ENCODE results near the gene CHST8.
A peak's percentile ranks its signal among the peaks of the same experiment; 100 is the strongest.

Gene CHST8

DNA sequence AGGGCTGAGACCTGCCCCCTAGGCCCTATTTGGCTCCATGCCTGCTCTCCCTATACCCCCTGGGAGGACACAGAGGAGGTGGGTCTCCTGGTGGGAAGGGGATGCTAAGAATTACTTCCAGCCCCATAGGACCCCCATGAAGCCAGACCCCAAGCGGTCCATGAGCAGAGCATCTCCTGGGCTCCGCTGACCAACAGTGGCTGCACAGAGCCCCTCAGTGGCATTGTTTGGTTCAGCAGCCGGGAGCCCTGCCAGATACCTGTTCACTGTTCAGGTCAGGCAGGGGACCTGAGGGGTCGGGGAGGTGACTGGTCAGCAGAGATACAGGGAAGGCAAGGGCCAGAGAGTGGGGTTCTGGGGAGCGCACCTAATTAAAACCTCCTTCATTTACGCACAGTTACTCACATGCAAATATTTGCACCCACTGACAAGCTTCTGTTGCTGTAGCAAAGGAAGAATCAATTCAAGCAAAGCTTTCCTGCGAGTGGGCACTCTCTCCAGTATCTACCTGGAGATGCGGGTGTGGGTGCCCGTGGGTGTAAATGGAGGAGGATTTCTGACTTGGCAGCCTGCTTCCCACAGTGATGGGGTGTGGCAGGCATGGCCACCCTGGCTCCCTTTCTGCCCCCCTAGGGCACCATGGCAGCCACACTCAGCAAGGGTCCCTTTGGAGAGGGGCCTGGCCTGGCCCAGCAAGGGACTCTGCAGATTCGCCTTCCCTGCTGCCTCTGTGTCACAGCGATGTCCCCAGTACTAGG is 83.5 kb downstream of the CHST8 start:
- no peak overlapping the region for H2AFZ ChIP-seq (ENCODE audit: low read depth, low read length)

DNA sequence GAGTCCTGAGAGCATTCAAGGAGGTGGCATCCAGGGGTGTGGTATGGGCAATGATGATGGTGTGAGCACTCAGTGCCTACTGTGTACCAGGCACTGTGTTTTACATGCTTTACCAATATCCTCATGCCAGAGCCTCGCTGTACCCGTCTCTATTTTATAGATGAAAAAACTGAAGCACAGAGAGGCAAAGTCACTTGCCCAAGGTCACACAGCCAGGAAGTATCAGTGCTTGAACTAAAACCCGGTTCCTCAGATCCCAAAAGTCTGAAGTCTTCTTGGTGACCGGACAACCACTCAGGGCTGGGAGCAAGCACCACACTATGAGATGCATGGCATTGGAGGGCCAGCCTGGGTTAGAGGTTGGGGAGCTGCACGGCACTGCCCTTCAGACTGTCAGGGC is 84.1 kb downstream of the CHST8 start:
- H3K9ac ChIP-seq (ENCODE audit: low read length) = no peak overlapping the region
- peak overlapping the region in 1 of 2 experiments; percentile 60 for H3K14ac ChIP-seq (ENCODE audit: low read length in 2 of 2)
- no peak overlapping the region for H3K23ac ChIP-seq (ENCODE audit: low read length in 2 of 2)
- no peak overlapping the region for H3K4me3 ChIP-seq (ENCODE audit: insufficient read depth in 1 of 2, low read depth in 1 of 2, low read length in 2 of 2)
- WGBS = 84% methylated on average over 5 of the region's 5 CpGs
- no peak for DNase-seq
- no peak overlapping the region for H4K8ac ChIP-seq (ENCODE audit: low read length)
- H3K36me3 ChIP-seq (ENCODE audit: control insufficient read depth in 1 of 2, insufficient read depth in 2 of 2, low read depth in 1 of 2, low read length in 2 of 2) = no peaks in the 10 kb centered on the region
- H3K27me3 ChIP-seq (ENCODE audit: control insufficient read depth in 1 of 2, insufficient read depth in 1 of 2, low read length in 2 of 2) = peaks cover 0 to 14% of the 10 kb centered on the region in 2 experiments
- H3K4me1 ChIP-seq (ENCODE audit: control insufficient read depth, insufficient read depth, low read depth, low read length) = no peaks in the 10 kb centered on the region
- H2BK5ac ChIP-seq (ENCODE audit: low read depth, low read length, poor library complexity, severe bottlenecking) = no peak overlapping the region
- H3K4ac ChIP-seq (ENCODE audit: low read depth in 1 of 2, low read length in 2 of 2) = no peak overlapping the region
- no peaks in the 10 kb centered on the region for H3K9me3 ChIP-seq (ENCODE audit: control insufficient read depth, low read length)
- no peak overlapping the region for H2BK120ac ChIP-seq (ENCODE audit: low read depth, low read length)
- no peak overlapping the region for H2AFZ ChIP-seq (ENCODE audit: low read depth, low read length)
- H3K79me1 ChIP-seq (replicated peaks; ENCODE audit: low read length, poor library complexity, severe bottlenecking) = no peaks in the 10 kb centered on the region
- H3K18ac ChIP-seq (ENCODE audit: low read depth in 1 of 2, low read length in 2 of 2) = no peak overlapping the region
- H3K27ac ChIP-seq (ENCODE audit: low read length, poor library complexity, severe bottlenecking) = no peak overlapping the region
- no peak overlapping the region for H4K91ac ChIP-seq (ENCODE audit: low read length)
- no peak overlapping the region for H2AK5ac ChIP-seq (ENCODE audit: low read length, severe bottlenecking)
- no peak overlapping the region for H2BK12ac ChIP-seq (ENCODE audit: low read length in 2 of 2)
- no peak overlapping the region for H2BK15ac ChIP-seq (ENCODE audit: low read depth, poor library complexity, severe bottlenecking)
- no peak overlapping the region for H3K4me2 ChIP-seq (ENCODE audit: low read length, poor library complexity, severe bottlenecking)

More for the DNA sequence above, 83.5 kb downstream of the CHST8 start:
- Histone ChIP-seq H3K18ac (ENCODE audit: low read depth in 1 of 2, low read length in 2 of 2) (no peak overlapping the region), H2BK12ac (ENCODE audit: low read length in 2 of 2) (no peak overlapping the region), H4K91ac (ENCODE audit: low read length) (no peak overlapping the region), H3K4ac (ENCODE audit: low read depth in 1 of 2, low read length in 2 of 2) (no peak overlapping the region), H3K27me3 (ENCODE audit: control insufficient read depth in 1 of 2, insufficient read depth in 1 of 2, low read length in 2 of 2) (peaks cover 0 to 14% of the 10 kb centered on the region in 2 experiments), H3K9ac (ENCODE audit: low read length) (no peak overlapping the region), H3K36me3 (ENCODE audit: control insufficient read depth in 1 of 2, insufficient read depth in 2 of 2, low read depth in 1 of 2, low read length in 2 of 2) (no peaks in the 10 kb centered on the region), H4K8ac (ENCODE audit: low read length) (no peak overlapping the region), H2AK5ac (ENCODE audit: low read length, severe bottlenecking) (no peak overlapping the region), H3K4me3 (ENCODE audit: insufficient read depth in 1 of 2, low read depth in 1 of 2, low read length in 2 of 2) (no peak overlapping the region), H2BK5ac (ENCODE audit: low read depth, low read length, poor library complexity, severe bottlenecking) (no peak overlapping the region), H2BK15ac (ENCODE audit: low read depth, poor library complexity, severe bottlenecking) (no peak overlapping the region), H3K4me1 (ENCODE audit: control insufficient read depth, insufficient read depth, low read depth, low read length) (no peaks in the 10 kb centered on the region), H3K14ac (ENCODE audit: low read length in 2 of 2) (no peak overlapping the region), H3K23ac (ENCODE audit: low read length in 2 of 2) (no peak overlapping the region), H3K27ac (ENCODE audit: low read length, poor library complexity, severe bottlenecking) (no peak overlapping the region), H3K4me2 (ENCODE audit: low read length, poor library complexity, severe bottlenecking) (no peak overlapping the region), H3K79me1 (replicated peaks; ENCODE audit: low read length, poor library complexity, severe bottlenecking) (no peaks in the 10 kb centered on the region), H2BK120ac (ENCODE audit: low read depth, low read length) (no peak overlapping the region), H3K9me3 (ENCODE audit: control insufficient read depth, low read length) (no peaks in the 10 kb centered on the region)
- WGBS = 76% methylated on average over 9 of the region's 11 CpGs
- no peak for DNase-seq

DNA sequence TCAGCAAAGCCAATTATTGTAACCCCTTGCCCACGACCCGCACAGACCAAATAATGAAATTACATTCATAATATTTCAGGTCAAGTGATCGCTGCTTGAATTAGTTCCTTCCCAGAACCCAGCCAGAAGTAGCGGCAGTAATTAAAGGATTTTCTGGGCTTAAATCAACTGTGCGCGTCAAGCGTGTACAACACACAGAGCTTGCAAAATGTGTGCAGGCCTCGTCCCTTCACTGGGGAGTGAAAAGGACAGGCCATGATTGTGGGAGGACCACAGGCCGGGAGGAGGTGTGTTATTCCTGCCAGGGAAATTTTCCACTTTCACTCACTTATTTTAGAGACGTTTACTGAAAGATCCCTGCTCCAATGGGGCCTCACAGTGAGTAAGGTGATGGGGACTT is 84.9 kb downstream of the CHST8 start:
- no peak overlapping the region for H3K27ac ChIP-seq (ENCODE audit: low read length, poor library complexity, severe bottlenecking)
- no peaks in the 10 kb centered on the region for H3K4me1 ChIP-seq (ENCODE audit: control insufficient read depth, insufficient read depth, low read depth, low read length)
- no peak overlapping the region for H2BK5ac ChIP-seq (ENCODE audit: low read depth, low read length, poor library complexity, severe bottlenecking)
- no peak overlapping the region for H3K9ac ChIP-seq (ENCODE audit: low read length)
- H3K4me2 ChIP-seq (ENCODE audit: low read length, poor library complexity, severe bottlenecking) = no peak overlapping the region
- H3K27me3 ChIP-seq (ENCODE audit: control insufficient read depth in 1 of 2, insufficient read depth in 1 of 2, low read length in 2 of 2) = peaks cover 0 to 14% of the 10 kb centered on the region in 2 experiments
- H2BK12ac ChIP-seq (ENCODE audit: low read length in 2 of 2) = no peak overlapping the region
- H2AFZ ChIP-seq (ENCODE audit: low read depth, low read length) = no peak overlapping the region
- H3K18ac ChIP-seq (ENCODE audit: low read depth in 1 of 2, low read length in 2 of 2) = no peak overlapping the region
- WGBS = 86% methylated on average over 8 of the region's 10 CpGs
- no peak overlapping the region for H2BK15ac ChIP-seq (ENCODE audit: low read depth, poor library complexity, severe bottlenecking)
- no peak for DNase-seq
- H4K91ac ChIP-seq (ENCODE audit: low read length) = no peak overlapping the region
- H3K9me3 ChIP-seq (ENCODE audit: control insufficient read depth, low read length) = no peaks in the 10 kb centered on the region
- H3K23ac ChIP-seq (ENCODE audit: low read length in 2 of 2) = no peak overlapping the region
- no peak overlapping the region for H3K4ac ChIP-seq (ENCODE audit: low read depth in 1 of 2, low read length in 2 of 2)
- H3K36me3 ChIP-seq (ENCODE audit: control insufficient read depth in 1 of 2, insufficient read depth in 2 of 2, low read depth in 1 of 2, low read length in 2 of 2) = no peaks in the 10 kb centered on the region
- no peak overlapping the region for H2AK5ac ChIP-seq (ENCODE audit: low read length, severe bottlenecking)
- no peak overlapping the region for H4K8ac ChIP-seq (ENCODE audit: low read length)
- H3K79me1 ChIP-seq (replicated peaks; ENCODE audit: low read length, poor library complexity, severe bottlenecking) = no peaks in the 10 kb centered on the region
- no peak overlapping the region for H3K4me3 ChIP-seq (ENCODE audit: insufficient read depth in 1 of 2, low read depth in 1 of 2, low read length in 2 of 2)
- no peak overlapping the region for H3K14ac ChIP-seq (ENCODE audit: low read length in 2 of 2)
- no peak overlapping the region for H2BK120ac ChIP-seq (ENCODE audit: low read depth, low read length)

DNA sequence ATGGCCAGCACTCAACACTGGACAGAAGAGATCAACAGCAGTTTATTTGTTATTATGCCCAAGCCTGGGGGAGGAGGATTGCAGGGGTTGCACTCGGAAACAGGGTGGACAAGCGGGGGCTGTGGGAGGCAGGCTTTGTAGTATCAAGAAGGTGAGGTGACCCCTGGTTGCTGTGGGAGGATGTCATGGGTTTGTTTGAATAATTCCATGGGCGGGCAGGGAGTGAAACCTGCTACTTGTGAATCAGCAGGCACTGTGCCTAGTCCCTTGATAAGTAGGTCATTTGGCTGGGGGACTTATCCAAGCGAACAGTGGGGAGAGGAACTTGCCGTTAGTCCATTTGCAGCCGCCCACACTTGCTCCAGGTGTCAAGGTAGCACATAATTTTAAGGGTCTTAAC is 90.5 kb downstream of the CHST8 start:
- Histone ChIP-seq H3K18ac (ENCODE audit: low read depth in 1 of 2, low read length in 2 of 2) (no peak overlapping the region), H3K4me1 (ENCODE audit: control insufficient read depth, insufficient read depth, low read depth, low read length) (no peaks in the 10 kb centered on the region), H3K23ac (ENCODE audit: low read length in 2 of 2) (no peak overlapping the region), H3K27me3 (ENCODE audit: control insufficient read depth in 1 of 2, insufficient read depth in 1 of 2, low read length in 2 of 2) (no peaks in the 10 kb centered on the region), H3K4me3 (ENCODE audit: insufficient read depth in 1 of 2, low read depth in 1 of 2, low read length in 2 of 2) (no peak overlapping the region), H2BK15ac (ENCODE audit: low read depth, poor library complexity, severe bottlenecking) (no peak overlapping the region), H3K27ac (ENCODE audit: low read length, poor library complexity, severe bottlenecking) (no peak overlapping the region), H3K4me2 (ENCODE audit: low read length, poor library complexity, severe bottlenecking) (no peak overlapping the region), H2BK12ac (ENCODE audit: low read length in 2 of 2) (no peak overlapping the region), H3K79me1 (replicated peaks; ENCODE audit: low read length, poor library complexity, severe bottlenecking) (no peaks in the 10 kb centered on the region), H3K9ac (ENCODE audit: low read length) (no peak overlapping the region), H2BK5ac (ENCODE audit: low read depth, low read length, poor library complexity, severe bottlenecking) (no peak overlapping the region), H4K91ac (ENCODE audit: low read length) (no peak overlapping the region), H3K14ac (ENCODE audit: low read length in 2 of 2) (no peak overlapping the region), H3K36me3 (ENCODE audit: control insufficient read depth in 1 of 2, insufficient read depth in 2 of 2, low read depth in 1 of 2, low read length in 2 of 2) (no peaks in the 10 kb centered on the region), H2AK5ac (ENCODE audit: low read length, severe bottlenecking) (no peak overlapping the region), H2BK120ac (ENCODE audit: low read depth, low read length) (no peak overlapping the region), H3K9me3 (ENCODE audit: control insufficient read depth, low read length) (peaks cover 9% of the 10 kb centered on the region), H3K4ac (ENCODE audit: low read depth in 1 of 2, low read length in 2 of 2) (no peak overlapping the region), H2AFZ (ENCODE audit: low read depth, low read length) (no peak overlapping the region), H4K8ac (ENCODE audit: low read length) (no peak overlapping the region)
- WGBS = 76% methylated on average over 6 of the region's 6 CpGs
- DNase-seq = no peak
